Epithelial cell of proximal tubule (primary cell): ENCODE measurements around the gene PRKN. TPM values are rescaled to one million over a fixed set of nuclear protein-coding genes. Genes with fewer than 3 reads are reported as not detected.

Source experiments
- DNase-seq: peaks from one replicate; pipeline ENCODE4 v3.0.0-alpha.2; 2011; ENCODE audit warnings: low read depth
- H3K4me3 ChIP-seq: 2 replicates; pipeline ENCODE4 v1.5.1; 2011; ENCODE audit warnings: low read depth, mild to moderate bottlenecking, low read length
- CTCF ChIP-seq: conservative IDR thresholded peaks from 2 replicates; pipeline ENCODE4 v1.5.1; 2012; ENCODE audit warnings: low read depth, mild to moderate bottlenecking, low read length
- total RNA-seq: library from RNA; depleted of rRNA; stranded (reverse); fragments of >200 nt; gene quantifications from 2 replicates; pipeline ENCODE4 v1.2.3, GENCODE V29; 2015

Gene PRKN
- total RNA-seq, 1 donor from 2014 or later: 0.58 TPM

DNA sequence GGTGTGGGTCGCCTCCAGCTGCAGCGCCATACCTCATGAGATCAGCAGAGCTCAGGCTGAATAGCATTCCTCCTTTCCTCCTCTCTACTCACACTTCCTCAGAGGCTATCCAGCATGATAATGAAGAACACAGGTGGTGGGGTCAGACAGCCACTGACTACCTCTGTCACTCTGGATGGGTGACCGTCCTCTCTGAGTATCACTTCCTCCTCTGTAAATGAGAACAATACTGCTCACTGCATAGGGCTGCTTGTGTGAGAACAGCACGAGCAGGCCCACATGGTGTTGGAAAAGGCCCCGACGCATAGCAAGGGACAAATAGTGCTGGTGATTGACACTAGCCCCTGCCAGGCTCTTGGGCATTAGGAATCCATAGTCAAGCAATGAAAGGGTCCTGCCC, 239.1 kb downstream of the PRKN start:
- H3K4me3 ChIP-seq: no peak overlapping the region
- TF ChIP-seq CTCF: no peak
- no peak for DNase-seq

- no peak for TF ChIP-seq CTCF
- H3K4me3 ChIP-seq: no peak overlapping the region
- no peak for DNase-seq
Measured at GRCh38 chr6:162485464-162485863, 242.1 kb downstream of the PRKN start.

- H3K4me3 ChIP-seq: no peak overlapping the region
- no peak for DNase-seq
- no peak for TF ChIP-seq CTCF
Measured at GRCh38 chr6:162481938-162482337, 245.6 kb downstream of the PRKN start.

DNA sequence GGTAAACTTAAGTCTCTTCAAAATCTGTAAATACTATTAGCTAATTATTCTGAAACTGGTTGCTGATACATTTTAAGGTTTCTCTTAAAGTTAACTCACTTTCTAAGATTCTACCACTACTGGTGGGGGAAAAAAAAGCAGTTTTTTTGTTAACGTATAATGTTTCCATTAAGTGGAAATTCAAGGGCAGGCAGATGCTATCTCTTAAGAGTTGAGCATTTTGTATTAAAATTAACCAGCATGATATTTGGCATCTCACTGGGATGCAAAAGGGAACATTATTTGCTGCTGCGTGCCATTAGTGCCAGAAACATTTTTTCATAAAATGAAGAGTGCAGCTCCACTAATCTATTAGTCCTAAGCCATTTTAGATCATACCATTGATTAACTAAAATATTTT, 246.2 kb downstream of the PRKN start:
- no peak overlapping the region for H3K4me3 ChIP-seq

GRCh38 chr6:162478192-162478671, 249.3 kb downstream of the PRKN start:
- peak; percentile 2 for DNase-seq
- no peak for TF ChIP-seq CTCF
- no peak overlapping the region for H3K4me3 ChIP-seq

More for the DNA sequence above, 246.2 kb downstream of the PRKN start:
- TF ChIP-seq CTCF: no peak
- DNase-seq: no peak

- DNase-seq: no peak
- TF ChIP-seq CTCF: no peak
Measured at GRCh38 chr6:162474722-162475121, 252.8 kb downstream of the PRKN start.

DNA sequence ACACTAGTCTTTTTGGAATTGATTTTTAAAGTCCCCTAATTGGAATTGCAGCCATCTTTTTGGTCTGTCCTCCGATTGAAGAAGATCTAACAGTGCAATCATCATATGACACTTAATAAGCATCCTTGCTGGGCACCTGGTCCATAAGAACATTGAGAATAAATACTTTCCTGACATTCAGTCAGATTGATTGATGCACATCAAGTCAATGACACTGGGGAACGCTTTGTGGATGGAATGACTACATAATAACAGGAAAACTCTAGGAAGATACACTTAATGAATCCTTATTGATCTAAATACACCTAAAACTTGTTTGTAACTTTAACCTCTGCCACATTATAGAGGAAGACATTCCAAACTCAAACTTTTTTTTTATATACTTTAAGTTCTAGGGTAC, 255.7 kb downstream of the PRKN start:
- TF ChIP-seq CTCF: no peak
- no peak for DNase-seq
- H3K4me3 ChIP-seq: no peak overlapping the region

More at GRCh38 chr6:162474722-162475121, 252.8 kb downstream of the PRKN start:
- no peak overlapping the region for H3K4me3 ChIP-seq
